ENCODE data around the gene ARL5C.

ARL5C gene

GRCh38 chr17:39114723-39115122, 51.2 kb downstream of the ARL5C start:
- Histone ChIP-seq H3K27me3 (ENCODE audit: control insufficient read depth, insufficient read depth, low read length, poor library complexity, severe bottlenecking) (no peaks in the 10 kb centered on the region), H3K4me3 (ENCODE audit: insufficient read depth, low read depth, low read length) (no peak overlapping the region), H3K27ac (ENCODE audit: insufficient read depth, low read depth, low read length, poor library complexity, severe bottlenecking) (no peak overlapping the region), H3K4me1 (ENCODE audit: control insufficient read depth, insufficient read depth, low read length) (peaks cover 4% of the 10 kb centered on the region), H3K9me3 (ENCODE audit: control insufficient read depth, low read length) (no peaks in the 10 kb centered on the region), H3K36me3 (ENCODE audit: control insufficient read depth, insufficient read depth, low read length) (no peaks in the 10 kb centered on the region)
- WGBS, 2 experiments, result 91 to 92% methylated on average over 14 of the region's 14 CpGs

DNA sequence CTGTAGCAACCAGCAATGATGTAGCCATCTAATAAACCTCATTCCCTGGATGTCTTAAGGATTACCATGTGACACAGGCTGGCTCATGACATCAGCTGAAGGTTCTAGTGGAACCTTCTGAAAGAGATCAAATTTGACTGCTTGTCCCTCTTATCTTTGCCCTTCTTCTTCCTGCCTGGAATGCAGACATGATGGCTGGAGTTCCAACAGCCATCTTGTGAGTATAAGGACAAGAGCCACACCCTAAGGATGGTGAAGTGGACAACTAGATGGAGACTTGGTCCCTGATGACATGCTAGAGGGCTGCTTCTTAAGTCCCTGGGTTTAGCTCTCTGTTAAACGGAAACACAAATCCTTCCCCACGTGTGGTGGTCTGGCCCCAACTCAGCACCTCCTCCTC, 52.1 kb downstream of the ARL5C start:
- H3K27me3 ChIP-seq (ENCODE audit: control insufficient read depth, insufficient read depth, low read length, poor library complexity, severe bottlenecking), result no peaks in the 10 kb centered on the region
- no peaks in the 10 kb centered on the region for H3K36me3 ChIP-seq (ENCODE audit: control insufficient read depth, insufficient read depth, low read length)
- no peak overlapping the region for H3K4me3 ChIP-seq (ENCODE audit: insufficient read depth, low read depth, low read length)
- peaks cover 4% of the 10 kb centered on the region for H3K4me1 ChIP-seq (ENCODE audit: control insufficient read depth, insufficient read depth, low read length)
- no peak overlapping the region for H3K27ac ChIP-seq (ENCODE audit: insufficient read depth, low read depth, low read length, poor library complexity, severe bottlenecking)
- no peaks in the 10 kb centered on the region for H3K9me3 ChIP-seq (ENCODE audit: control insufficient read depth, low read length)
- WGBS, 2 experiments, result 87 to 92% methylated on average over 2 of the region's 2 CpGs

- Histone ChIP-seq H3K4me1 (ENCODE audit: control insufficient read depth, insufficient read depth, low read length) (peaks cover 4% of the 10 kb centered on the region), H3K27ac (ENCODE audit: insufficient read depth, low read depth, low read length, poor library complexity, severe bottlenecking) (no peak overlapping the region), H3K4me3 (ENCODE audit: insufficient read depth, low read depth, low read length) (no peak overlapping the region), H3K27me3 (ENCODE audit: control insufficient read depth, insufficient read depth, low read length, poor library complexity, severe bottlenecking) (no peaks in the 10 kb centered on the region), H3K36me3 (ENCODE audit: control insufficient read depth, insufficient read depth, low read length) (no peaks in the 10 kb centered on the region), H3K9me3 (ENCODE audit: control insufficient read depth, low read length) (no peaks in the 10 kb centered on the region)
- WGBS, 2 experiments, result 83 to 85% methylated on average over 19 of the region's 19 CpGs
Observed at GRCh38 chr17:39110435-39111136, 55.4 kb downstream of the ARL5C start.

DNA sequence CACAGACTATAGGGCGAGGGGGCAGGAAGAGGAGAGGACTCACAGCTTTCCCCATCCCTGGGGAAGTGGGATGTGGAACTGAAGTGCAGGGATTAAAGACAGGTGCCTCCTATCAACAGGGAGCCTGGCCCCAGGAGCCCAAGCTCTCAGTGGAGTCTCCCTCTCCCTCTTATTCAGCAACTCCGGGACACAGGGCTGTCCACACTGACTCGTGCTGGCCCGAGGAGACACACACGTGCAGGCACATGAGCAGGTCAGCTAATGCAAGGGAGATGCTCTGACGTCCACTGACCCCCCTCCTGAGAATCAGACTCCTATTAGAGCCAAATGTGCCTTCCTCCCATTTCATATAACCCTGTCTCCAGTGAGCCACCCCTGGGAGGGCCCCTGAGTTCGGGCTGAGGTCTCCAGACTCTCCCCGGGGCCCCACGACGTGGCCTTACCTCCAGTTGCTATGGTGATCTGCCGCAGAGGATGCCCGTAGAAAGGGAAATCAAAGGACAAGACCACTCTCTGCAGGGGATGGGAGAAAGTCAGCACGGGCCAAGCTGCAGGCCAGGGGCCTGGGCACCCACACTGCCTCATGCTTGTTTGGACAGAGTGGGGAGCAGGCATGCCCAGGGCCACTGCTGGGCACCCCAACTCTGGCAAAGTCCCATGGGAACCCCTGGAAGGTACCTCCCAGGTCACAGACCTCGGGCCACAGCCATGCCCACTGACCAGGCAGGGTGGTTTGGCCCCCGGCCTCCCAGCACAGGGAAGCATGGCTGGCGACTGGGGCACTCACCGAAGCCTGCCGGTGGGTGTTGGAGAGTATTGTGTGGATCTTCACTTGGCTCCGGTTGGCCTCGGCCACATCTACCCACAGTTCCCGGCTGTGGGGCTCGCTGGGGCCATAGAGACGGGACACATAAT, 57.2 kb downstream of the ARL5C start:
- 90 to 91% methylated on average over 23 of the region's 23 CpGs for WGBS, 2 experiments
- Histone ChIP-seq H3K4me1 (ENCODE audit: control insufficient read depth, insufficient read depth, low read length) (peaks cover 4% of the 10 kb centered on the region), H3K4me3 (ENCODE audit: insufficient read depth, low read depth, low read length) (no peak overlapping the region), H3K27ac (ENCODE audit: insufficient read depth, low read depth, low read length, poor library complexity, severe bottlenecking) (no peak overlapping the region), H3K27me3 (ENCODE audit: control insufficient read depth, insufficient read depth, low read length, poor library complexity, severe bottlenecking) (no peaks in the 10 kb centered on the region), H3K9me3 (ENCODE audit: control insufficient read depth, low read length) (no peaks in the 10 kb centered on the region), H3K36me3 (ENCODE audit: control insufficient read depth, insufficient read depth, low read length) (no peaks in the 10 kb centered on the region)

- no peaks in the 10 kb centered on the region for H3K9me3 ChIP-seq (ENCODE audit: control insufficient read depth, low read length)
- H3K27me3 ChIP-seq (ENCODE audit: control insufficient read depth, insufficient read depth, low read length, poor library complexity, severe bottlenecking), result no peaks in the 10 kb centered on the region
- 88 to 89% methylated on average over 8 of the region's 8 CpGs for WGBS, 2 experiments
- no peaks in the 10 kb centered on the region for H3K36me3 ChIP-seq (ENCODE audit: control insufficient read depth, insufficient read depth, low read length)
- no peak overlapping the region for H3K27ac ChIP-seq (ENCODE audit: insufficient read depth, low read depth, low read length, poor library complexity, severe bottlenecking)
- H3K4me1 ChIP-seq (ENCODE audit: control insufficient read depth, insufficient read depth, low read length), result peaks cover 4% of the 10 kb centered on the region
- no peak overlapping the region for H3K4me3 ChIP-seq (ENCODE audit: insufficient read depth, low read depth, low read length)
Observed at GRCh38 chr17:39107973-39108372, 58.0 kb downstream of the ARL5C start.

GRCh38 chr17:39107155-39107554, 58.8 kb downstream of the ARL5C start:
- Histone ChIP-seq H3K27ac (ENCODE audit: insufficient read depth, low read depth, low read length, poor library complexity, severe bottlenecking) (no peak overlapping the region), H3K27me3 (ENCODE audit: control insufficient read depth, insufficient read depth, low read length, poor library complexity, severe bottlenecking) (no peaks in the 10 kb centered on the region), H3K36me3 (ENCODE audit: control insufficient read depth, insufficient read depth, low read length) (no peaks in the 10 kb centered on the region), H3K4me1 (ENCODE audit: control insufficient read depth, insufficient read depth, low read length) (peaks cover 4% of the 10 kb centered on the region), H3K4me3 (ENCODE audit: insufficient read depth, low read depth, low read length) (no peak overlapping the region), H3K9me3 (ENCODE audit: control insufficient read depth, low read length) (no peaks in the 10 kb centered on the region)
- 91 to 95% methylated on average over 7 of the region's 7 CpGs for WGBS, 2 experiments

Measured in ectodermal cell (in vitro differentiated cells).